ENCODE results near the gene WAC. TPM values are rescaled to one million over a fixed set of nuclear protein-coding genes. Genes with fewer than 3 reads are reported as not detected.

The WAC gene
- total and polyA plus RNA-seq, 2 experiments from 2014 or later = 59.4 to 116 TPM

DNA sequence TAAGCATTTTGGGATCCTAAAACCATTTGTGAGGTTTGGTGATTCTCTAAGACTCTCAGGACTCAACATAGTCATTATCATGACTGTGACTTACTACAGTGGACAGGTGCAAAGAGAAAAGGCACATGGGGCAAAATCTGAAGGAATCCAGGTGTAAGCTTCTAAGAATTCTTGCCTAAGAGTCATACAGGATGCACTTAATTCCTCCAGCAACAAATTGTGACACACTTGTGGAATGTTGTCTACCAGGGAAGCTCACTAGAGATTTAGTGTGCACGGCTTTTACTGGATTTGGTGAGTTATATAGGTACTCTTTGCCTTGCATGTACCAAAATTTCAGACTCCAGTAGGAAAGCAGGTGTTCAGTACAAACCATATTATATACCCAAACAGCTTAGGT is 47.9 kb downstream of the WAC start:
- no peak for ATAC-seq
- peaks cover 100% of the 10 kb centered on the region for H3K79me2 ChIP-seq (replicated peaks; ENCODE audit: insufficient read depth)
- Mint-ChIP-seq H3K4me1 (peaks cover 45% of the 10 kb centered on the region), H3K27ac (no peak overlapping the region), H3K9me3 (no peaks in the 10 kb centered on the region), H3K4me3 (no peak overlapping the region), H3K36me3 (ENCODE audit: low read depth) (peaks cover 31% of the 10 kb centered on the region), H3K27me3 (ENCODE audit: insufficient read depth, low read depth, poor library complexity) (peaks cover 3% of the 10 kb centered on the region)
- no peak overlapping the region for H3K27ac ChIP-seq (ENCODE audit: low read depth)
- no peaks in the 10 kb centered on the region for H3F3A ChIP-seq (replicated peaks; ENCODE audit: low read depth)
- peaks cover 81% of the 10 kb centered on the region for H4K20me1 ChIP-seq (replicated peaks; ENCODE audit: insufficient read depth)
- DNase-seq (ENCODE audit: low spot score) = no peak
- no peaks in the 10 kb centered on the region for H3K27me3 ChIP-seq (ENCODE audit: insufficient read depth)
- TF ChIP-seq NANOG (IDR thresholded peaks at IDR 0.05; ENCODE audit: borderline replicate concordance) (no peak), STAT1 (IDR thresholded peaks at IDR 0.05; ENCODE audit: unreplicated experiment) (no peak), POLR2AphosphoS5 (IDR thresholded peaks at IDR 0.05; ENCODE audit: low read depth) (no peak), EZH2phosphoT487 (IDR thresholded peaks at IDR 0.05; ENCODE audit: unreplicated experiment) (no peak), JUNB (IDR thresholded peaks at IDR 0.05; ENCODE audit: unreplicated experiment) (no peak), ZNF331 (CRISPR knock-in tag; IDR thresholded peaks at IDR 0.05; ENCODE audit: low read depth) (no peak), EZH2 (IDR thresholded peaks at IDR 0.05; ENCODE audit: low read depth, unreplicated experiment) (no peak), ZNF114 (CRISPR knock-in tag; IDR thresholded peaks at IDR 0.05) (no peak), CREB1 (CRISPR knock-in tag; IDR thresholded peaks at IDR 0.05; ENCODE audit: low read depth) (no peak)
- TF ChIP-seq, protein P1, sequence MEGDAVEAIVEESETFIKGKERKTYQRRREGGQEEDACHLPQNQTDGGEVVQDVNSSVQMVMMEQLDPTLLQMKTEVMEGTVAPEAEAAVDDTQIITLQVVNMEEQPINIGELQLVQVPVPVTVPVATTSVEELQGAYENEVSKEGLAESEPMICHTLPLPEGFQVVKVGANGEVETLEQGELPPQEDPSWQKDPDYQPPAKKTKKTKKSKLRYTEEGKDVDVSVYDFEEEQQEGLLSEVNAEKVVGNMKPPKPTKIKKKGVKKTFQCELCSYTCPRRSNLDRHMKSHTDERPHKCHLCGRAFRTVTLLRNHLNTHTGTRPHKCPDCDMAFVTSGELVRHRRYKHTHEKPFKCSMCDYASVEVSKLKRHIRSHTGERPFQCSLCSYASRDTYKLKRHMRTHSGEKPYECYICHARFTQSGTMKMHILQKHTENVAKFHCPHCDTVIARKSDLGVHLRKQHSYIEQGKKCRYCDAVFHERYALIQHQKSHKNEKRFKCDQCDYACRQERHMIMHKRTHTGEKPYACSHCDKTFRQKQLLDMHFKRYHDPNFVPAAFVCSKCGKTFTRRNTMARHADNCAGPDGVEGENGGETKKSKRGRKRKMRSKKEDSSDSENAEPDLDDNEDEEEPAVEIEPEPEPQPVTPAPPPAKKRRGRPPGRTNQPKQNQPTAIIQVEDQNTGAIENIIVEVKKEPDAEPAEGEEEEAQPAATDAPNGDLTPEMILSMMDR (conservative IDR thresholded peaks at IDR 0.05; ENCODE audit: low read depth in 2 of 2) = no peak
- TF ChIP-seq, protein P2, sequence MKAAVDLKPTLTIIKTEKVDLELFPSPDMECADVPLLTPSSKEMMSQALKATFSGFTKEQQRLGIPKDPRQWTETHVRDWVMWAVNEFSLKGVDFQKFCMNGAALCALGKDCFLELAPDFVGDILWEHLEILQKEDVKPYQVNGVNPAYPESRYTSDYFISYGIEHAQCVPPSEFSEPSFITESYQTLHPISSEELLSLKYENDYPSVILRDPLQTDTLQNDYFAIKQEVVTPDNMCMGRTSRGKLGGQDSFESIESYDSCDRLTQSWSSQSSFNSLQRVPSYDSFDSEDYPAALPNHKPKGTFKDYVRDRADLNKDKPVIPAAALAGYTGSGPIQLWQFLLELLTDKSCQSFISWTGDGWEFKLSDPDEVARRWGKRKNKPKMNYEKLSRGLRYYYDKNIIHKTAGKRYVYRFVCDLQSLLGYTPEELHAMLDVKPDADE (IDR thresholded peaks at IDR 0.05) = no peak
- TF ChIP-seq, protein P3, sequence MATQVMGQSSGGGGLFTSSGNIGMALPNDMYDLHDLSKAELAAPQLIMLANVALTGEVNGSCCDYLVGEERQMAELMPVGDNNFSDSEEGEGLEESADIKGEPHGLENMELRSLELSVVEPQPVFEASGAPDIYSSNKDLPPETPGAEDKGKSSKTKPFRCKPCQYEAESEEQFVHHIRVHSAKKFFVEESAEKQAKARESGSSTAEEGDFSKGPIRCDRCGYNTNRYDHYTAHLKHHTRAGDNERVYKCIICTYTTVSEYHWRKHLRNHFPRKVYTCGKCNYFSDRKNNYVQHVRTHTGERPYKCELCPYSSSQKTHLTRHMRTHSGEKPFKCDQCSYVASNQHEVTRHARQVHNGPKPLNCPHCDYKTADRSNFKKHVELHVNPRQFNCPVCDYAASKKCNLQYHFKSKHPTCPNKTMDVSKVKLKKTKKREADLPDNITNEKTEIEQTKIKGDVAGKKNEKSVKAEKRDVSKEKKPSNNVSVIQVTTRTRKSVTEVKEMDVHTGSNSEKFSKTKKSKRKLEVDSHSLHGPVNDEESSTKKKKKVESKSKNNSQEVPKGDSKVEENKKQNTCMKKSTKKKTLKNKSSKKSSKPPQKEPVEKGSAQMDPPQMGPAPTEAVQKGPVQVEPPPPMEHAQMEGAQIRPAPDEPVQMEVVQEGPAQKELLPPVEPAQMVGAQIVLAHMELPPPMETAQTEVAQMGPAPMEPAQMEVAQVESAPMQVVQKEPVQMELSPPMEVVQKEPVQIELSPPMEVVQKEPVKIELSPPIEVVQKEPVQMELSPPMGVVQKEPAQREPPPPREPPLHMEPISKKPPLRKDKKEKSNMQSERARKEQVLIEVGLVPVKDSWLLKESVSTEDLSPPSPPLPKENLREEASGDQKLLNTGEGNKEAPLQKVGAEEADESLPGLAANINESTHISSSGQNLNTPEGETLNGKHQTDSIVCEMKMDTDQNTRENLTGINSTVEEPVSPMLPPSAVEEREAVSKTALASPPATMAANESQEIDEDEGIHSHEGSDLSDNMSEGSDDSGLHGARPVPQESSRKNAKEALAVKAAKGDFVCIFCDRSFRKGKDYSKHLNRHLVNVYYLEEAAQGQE (IDR thresholded peaks at IDR 0.05; ENCODE audit: unreplicated experiment) = no peak
- TF ChIP-seq, protein P4, sequence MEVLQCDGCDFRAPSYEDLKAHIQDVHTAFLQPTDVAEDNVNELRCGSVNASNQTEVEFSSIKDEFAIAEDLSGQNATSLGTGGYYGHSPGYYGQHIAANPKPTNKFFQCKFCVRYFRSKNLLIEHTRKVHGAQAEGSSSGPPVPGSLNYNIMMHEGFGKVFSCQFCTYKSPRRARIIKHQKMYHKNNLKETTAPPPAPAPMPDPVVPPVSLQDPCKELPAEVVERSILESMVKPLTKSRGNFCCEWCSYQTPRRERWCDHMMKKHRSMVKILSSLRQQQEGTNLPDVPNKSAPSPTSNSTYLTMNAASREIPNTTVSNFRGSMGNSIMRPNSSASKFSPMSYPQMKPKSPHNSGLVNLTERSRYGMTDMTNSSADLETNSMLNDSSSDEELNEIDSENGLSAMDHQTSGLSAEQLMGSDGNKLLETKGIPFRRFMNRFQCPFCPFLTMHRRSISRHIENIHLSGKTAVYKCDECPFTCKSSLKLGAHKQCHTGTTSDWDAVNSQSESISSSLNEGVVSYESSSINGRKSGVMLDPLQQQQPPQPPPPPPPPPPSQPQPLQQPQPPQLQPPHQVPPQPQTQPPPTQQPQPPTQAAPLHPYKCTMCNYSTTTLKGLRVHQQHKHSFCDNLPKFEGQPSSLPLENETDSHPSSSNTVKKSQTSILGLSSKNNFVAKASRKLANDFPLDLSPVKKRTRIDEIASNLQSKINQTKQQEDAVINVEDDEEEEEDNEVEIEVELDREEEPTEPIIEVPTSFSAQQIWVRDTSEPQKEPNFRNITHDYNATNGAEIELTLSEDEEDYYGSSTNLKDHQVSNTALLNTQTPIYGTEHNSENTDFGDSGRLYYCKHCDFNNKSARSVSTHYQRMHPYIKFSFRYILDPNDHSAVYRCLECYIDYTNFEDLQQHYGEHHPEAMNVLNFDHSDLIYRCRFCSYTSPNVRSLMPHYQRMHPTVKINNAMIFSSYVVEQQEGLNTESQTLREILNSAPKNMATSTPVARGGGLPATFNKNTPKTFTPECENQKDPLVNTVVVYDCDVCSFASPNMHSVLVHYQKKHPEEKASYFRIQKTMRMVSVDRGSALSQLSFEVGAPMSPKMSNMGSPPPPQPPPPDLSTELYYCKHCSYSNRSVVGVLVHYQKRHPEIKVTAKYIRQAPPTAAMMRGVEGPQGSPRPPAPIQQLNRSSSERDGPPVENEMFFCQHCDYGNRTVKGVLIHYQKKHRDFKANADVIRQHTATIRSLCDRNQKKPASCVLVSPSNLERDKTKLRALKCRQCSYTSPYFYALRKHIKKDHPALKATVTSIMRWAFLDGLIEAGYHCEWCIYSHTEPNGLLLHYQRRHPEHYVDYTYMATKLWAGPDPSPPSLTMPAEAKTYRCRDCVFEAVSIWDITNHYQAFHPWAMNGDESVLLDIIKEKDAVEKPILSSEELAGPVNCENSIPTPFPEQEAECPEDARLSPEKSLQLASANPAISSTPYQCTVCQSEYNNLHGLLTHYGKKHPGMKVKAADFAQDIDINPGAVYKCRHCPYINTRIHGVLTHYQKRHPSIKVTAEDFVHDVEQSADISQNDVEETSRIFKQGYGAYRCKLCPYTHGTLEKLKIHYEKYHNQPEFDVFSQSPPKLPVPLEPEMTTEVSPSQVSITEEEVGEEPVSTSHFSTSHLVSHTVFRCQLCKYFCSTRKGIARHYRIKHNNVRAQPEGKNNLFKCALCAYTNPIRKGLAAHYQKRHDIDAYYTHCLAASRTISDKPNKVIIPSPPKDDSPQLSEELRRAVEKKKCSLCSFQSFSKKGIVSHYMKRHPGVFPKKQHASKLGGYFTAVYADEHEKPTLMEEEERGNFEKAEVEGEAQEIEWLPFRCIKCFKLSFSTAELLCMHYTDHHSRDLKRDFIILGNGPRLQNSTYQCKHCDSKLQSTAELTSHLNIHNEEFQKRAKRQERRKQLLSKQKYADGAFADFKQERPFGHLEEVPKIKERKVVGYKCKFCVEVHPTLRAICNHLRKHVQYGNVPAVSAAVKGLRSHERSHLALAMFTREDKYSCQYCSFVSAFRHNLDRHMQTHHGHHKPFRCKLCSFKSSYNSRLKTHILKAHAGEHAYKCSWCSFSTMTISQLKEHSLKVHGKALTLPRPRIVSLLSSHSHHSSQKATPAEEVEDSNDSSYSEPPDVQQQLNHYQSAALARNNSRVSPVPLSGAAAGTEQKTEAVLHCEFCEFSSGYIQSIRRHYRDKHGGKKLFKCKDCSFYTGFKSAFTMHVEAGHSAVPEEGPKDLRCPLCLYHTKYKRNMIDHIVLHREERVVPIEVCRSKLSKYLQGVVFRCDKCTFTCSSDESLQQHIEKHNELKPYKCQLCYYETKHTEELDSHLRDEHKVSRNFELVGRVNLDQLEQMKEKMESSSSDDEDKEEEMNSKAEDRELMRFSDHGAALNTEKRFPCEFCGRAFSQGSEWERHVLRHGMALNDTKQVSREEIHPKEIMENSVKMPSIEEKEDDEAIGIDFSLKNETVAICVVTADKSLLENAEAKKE (CRISPR knock-in tag; IDR thresholded peaks at IDR 0.05) = no peak
- H3K4me3 ChIP-seq = no peak overlapping the region
- H3K36me3 ChIP-seq (ENCODE audit: insufficient read depth) = peaks cover 18% of the 10 kb centered on the region; the same call in 1 of the 2 replicates
- H3K9me2 ChIP-seq (ENCODE audit: insufficient read depth) = no peaks in the 10 kb centered on the region
- H3K4me2 ChIP-seq = no peak overlapping the region
- peaks cover 51% of the 10 kb centered on the region for H3K4me1 ChIP-seq (ENCODE audit: insufficient read depth)
- no peak overlapping the region for H2AFZ ChIP-seq
